ENCODE data around the gene BMP4. TPM values are rescaled to one million over a fixed set of nuclear protein-coding genes. Genes with fewer than 3 reads are reported as not detected.

BMP4 gene
- polyA plus RNA-seq, 1 donor (not counting 4 experiments of a cell fraction or from before 2014, with no cell fraction given): 6.5 TPM

DNA sequence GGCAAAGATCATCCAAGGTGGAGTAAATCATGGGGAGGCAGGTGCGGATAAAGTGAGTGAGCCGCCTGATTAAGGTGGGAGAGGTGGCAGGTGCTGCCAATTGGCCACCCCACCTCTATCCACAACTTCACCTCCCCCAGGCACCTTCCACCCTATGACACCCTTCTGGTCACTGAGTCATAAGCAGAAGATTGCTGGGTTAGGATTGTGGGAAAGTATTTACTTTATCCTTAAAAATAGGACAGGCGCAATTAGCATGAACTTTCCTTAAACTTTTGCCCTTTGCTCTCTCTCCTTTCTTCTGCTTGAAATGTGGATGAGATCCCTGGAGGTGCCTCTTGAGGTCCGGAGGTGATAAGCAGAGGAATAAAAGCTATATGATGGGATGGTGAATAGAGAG lies 14.9 kb upstream of the BMP4 start:
- no peaks in the 10 kb centered on the region for H3K36me3 ChIP-seq (ENCODE audit: control insufficient read depth in 2 of 2, extremely low read depth in 1 of 2, insufficient read depth in 2 of 2, low read length in 2 of 2)
- no peaks in the 10 kb centered on the region for H4K20me1 ChIP-seq (ENCODE audit: control insufficient read depth, extremely low read depth, insufficient read depth, low read length)
- H3K9me3 ChIP-seq (ENCODE audit: control insufficient read depth, low read depth, low read length): no peaks in the 10 kb centered on the region
- no peaks in the 10 kb centered on the region for H3K79me2 ChIP-seq (ENCODE audit: control insufficient read depth, insufficient read depth, low read length)
- no peaks in the 10 kb centered on the region for H3K27me3 ChIP-seq (ENCODE audit: control insufficient read depth, extremely low read depth, insufficient read depth, low read length)
- dilution Hi-C loops (cut with MboI; ENCODE audit: extremely low pct_ligation_motif_present, low sequenced_read_pairs): no loop called here
- H3K4me1 ChIP-seq (ENCODE audit: control insufficient read depth, extremely low read depth, insufficient read depth, low read length): no peaks in the 10 kb centered on the region
- H3K4me2 ChIP-seq (ENCODE audit: control insufficient read depth, extremely low read depth, insufficient read depth, low read depth, low read length): no peak overlapping the region
- no peaks in the 10 kb centered on the region for H3K9me1 ChIP-seq (ENCODE audit: control insufficient read depth, extremely low read depth, insufficient read depth, low read length)
- H2AFZ ChIP-seq (ENCODE audit: control insufficient read depth, low read length): no peak overlapping the region
- no peak overlapping the region for H3K9ac ChIP-seq (ENCODE audit: control insufficient read depth, extremely low read depth, insufficient read depth, low read length)
- no peak for DNase-seq (ENCODE audit: low read depth, low spot score)
- no peak for FAIRE-seq
- H3K27ac ChIP-seq (ENCODE audit: control insufficient read depth, insufficient read depth, low read length): no peak overlapping the region
- TF ChIP-seq EZH2 (IDR thresholded peaks at IDR 0.05; ENCODE audit: low read length): no peak
- TF ChIP-seq, protein P1, sequence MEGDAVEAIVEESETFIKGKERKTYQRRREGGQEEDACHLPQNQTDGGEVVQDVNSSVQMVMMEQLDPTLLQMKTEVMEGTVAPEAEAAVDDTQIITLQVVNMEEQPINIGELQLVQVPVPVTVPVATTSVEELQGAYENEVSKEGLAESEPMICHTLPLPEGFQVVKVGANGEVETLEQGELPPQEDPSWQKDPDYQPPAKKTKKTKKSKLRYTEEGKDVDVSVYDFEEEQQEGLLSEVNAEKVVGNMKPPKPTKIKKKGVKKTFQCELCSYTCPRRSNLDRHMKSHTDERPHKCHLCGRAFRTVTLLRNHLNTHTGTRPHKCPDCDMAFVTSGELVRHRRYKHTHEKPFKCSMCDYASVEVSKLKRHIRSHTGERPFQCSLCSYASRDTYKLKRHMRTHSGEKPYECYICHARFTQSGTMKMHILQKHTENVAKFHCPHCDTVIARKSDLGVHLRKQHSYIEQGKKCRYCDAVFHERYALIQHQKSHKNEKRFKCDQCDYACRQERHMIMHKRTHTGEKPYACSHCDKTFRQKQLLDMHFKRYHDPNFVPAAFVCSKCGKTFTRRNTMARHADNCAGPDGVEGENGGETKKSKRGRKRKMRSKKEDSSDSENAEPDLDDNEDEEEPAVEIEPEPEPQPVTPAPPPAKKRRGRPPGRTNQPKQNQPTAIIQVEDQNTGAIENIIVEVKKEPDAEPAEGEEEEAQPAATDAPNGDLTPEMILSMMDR (optimal IDR thresholded peaks at IDR 0.05 in 1 of 3, IDR thresholded peaks at IDR 0.05 in 1 of 3, conservative IDR thresholded peaks at IDR 0.05 in 1 of 3; ENCODE audit: extremely low read depth in 1 of 3, insufficient read depth in 2 of 3, low read length in 3 of 3): no peak
- no peak overlapping the region for H3K4me3 ChIP-seq (ENCODE audit: control insufficient read depth in 2 of 3, extremely low read depth in 1 of 3, insufficient read depth in 2 of 3, low read depth in 1 of 3, low read length in 3 of 3)

- Histone ChIP-seq H2AFZ (ENCODE audit: control insufficient read depth, low read length) (no peak overlapping the region), H3K27ac (ENCODE audit: control insufficient read depth, insufficient read depth, low read length) (no peak overlapping the region), H3K4me2 (ENCODE audit: control insufficient read depth, extremely low read depth, insufficient read depth, low read depth, low read length) (no peak overlapping the region), H4K20me1 (ENCODE audit: control insufficient read depth, extremely low read depth, insufficient read depth, low read length) (no peaks in the 10 kb centered on the region), H3K4me1 (ENCODE audit: control insufficient read depth, extremely low read depth, insufficient read depth, low read length) (no peaks in the 10 kb centered on the region), H3K9me1 (ENCODE audit: control insufficient read depth, extremely low read depth, insufficient read depth, low read length) (no peaks in the 10 kb centered on the region), H3K9ac (ENCODE audit: control insufficient read depth, extremely low read depth, insufficient read depth, low read length) (no peak overlapping the region), H3K9me3 (ENCODE audit: control insufficient read depth, low read depth, low read length) (no peaks in the 10 kb centered on the region), H3K27me3 (ENCODE audit: control insufficient read depth, extremely low read depth, insufficient read depth, low read length) (no peaks in the 10 kb centered on the region), H3K4me3 (ENCODE audit: control insufficient read depth in 2 of 3, extremely low read depth in 1 of 3, insufficient read depth in 2 of 3, low read depth in 1 of 3, low read length in 3 of 3) (no peak overlapping the region), H3K36me3 (ENCODE audit: control insufficient read depth in 2 of 2, extremely low read depth in 1 of 2, insufficient read depth in 2 of 2, low read length in 2 of 2) (no peaks in the 10 kb centered on the region), H3K79me2 (ENCODE audit: control insufficient read depth, insufficient read depth, low read length) (no peaks in the 10 kb centered on the region)
- no peak for TF ChIP-seq EZH2 (IDR thresholded peaks at IDR 0.05; ENCODE audit: low read length)
- TF ChIP-seq, protein P1 (optimal IDR thresholded peaks at IDR 0.05 in 1 of 3, IDR thresholded peaks at IDR 0.05 in 1 of 3, conservative IDR thresholded peaks at IDR 0.05 in 1 of 3; ENCODE audit: extremely low read depth in 1 of 3, insufficient read depth in 2 of 3, low read length in 3 of 3): no peak
- DNase-seq (ENCODE audit: low read depth, low spot score): no peak
- FAIRE-seq: no peak
- dilution Hi-C loops (cut with MboI; ENCODE audit: extremely low pct_ligation_motif_present, low sequenced_read_pairs): no loop called here
Measured at GRCh38 chr14:53969326-53969725, 12.7 kb upstream of the BMP4 start.
